ENCODE data around the gene IFT80.

Gene IFT80

GRCh38 chr3:160217675-160218074, 181.3 kb downstream of the IFT80 start:
- no peak overlapping the region for H3K27ac ChIP-seq
- TF ChIP-seq, protein P1, sequence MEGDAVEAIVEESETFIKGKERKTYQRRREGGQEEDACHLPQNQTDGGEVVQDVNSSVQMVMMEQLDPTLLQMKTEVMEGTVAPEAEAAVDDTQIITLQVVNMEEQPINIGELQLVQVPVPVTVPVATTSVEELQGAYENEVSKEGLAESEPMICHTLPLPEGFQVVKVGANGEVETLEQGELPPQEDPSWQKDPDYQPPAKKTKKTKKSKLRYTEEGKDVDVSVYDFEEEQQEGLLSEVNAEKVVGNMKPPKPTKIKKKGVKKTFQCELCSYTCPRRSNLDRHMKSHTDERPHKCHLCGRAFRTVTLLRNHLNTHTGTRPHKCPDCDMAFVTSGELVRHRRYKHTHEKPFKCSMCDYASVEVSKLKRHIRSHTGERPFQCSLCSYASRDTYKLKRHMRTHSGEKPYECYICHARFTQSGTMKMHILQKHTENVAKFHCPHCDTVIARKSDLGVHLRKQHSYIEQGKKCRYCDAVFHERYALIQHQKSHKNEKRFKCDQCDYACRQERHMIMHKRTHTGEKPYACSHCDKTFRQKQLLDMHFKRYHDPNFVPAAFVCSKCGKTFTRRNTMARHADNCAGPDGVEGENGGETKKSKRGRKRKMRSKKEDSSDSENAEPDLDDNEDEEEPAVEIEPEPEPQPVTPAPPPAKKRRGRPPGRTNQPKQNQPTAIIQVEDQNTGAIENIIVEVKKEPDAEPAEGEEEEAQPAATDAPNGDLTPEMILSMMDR (conservative IDR thresholded peaks at IDR 0.05) = no peak

DNA sequence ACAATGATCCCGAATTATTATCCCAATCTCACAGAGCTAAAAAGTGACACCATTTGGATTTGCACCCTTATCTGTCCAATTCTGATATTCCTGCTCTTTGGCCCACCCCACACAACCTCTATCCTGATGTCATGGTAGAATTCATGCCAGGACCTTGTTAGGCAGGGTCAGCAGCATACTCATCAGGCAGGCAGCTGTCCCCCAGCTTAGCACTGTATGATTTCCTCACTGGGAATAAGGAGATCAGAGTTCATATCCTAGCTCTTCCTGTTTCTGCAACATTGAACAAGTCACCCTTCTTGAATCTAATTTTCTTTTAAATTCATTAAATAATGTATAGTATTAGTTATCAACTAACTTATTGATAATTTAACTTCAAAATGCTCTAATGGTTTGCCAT, 185.8 kb downstream of the IFT80 start:
- TF ChIP-seq, protein P1 (conservative IDR thresholded peaks at IDR 0.05) = no peak
- H3K27ac ChIP-seq = no peak overlapping the region

- H3K27ac ChIP-seq = no peak overlapping the region
- TF ChIP-seq, protein P1 (conservative IDR thresholded peaks at IDR 0.05) = no peak
Observed at GRCh38 chr3:160210799-160211221, 188.2 kb downstream of the IFT80 start.

- H3K27ac ChIP-seq = no peak overlapping the region
- TF ChIP-seq, protein P1 (conservative IDR thresholded peaks at IDR 0.05) = no peak
Observed at GRCh38 chr3:160210341-160210740, 188.7 kb downstream of the IFT80 start.

Measured in VCaP (cell line).